WTC11 (cell line): Measurements from ENCODE around the gene NHLRC2. TPM values are rescaled to one million over a fixed set of nuclear protein-coding genes. Genes with fewer than 3 reads are reported as not detected.
A peak's percentile ranks its signal among the peaks of the same experiment; 100 is the strongest.

Experiments used
- ATAC-seq: fragments of 200-7000 bp; cut with Tn5 transposase; 2 replicates; pipeline ENCODE4 v1.10.0; 2021; ENCODE audit warnings: mild to moderate bottlenecking, moderate library complexity
- Bru-seq: library from RNA; stranded (reverse); fragments of 400-500 nt; gene quantifications from one replicate; lab custom pipeline; 2021; lab: Mats Ljungman, UMichigan
- CTCF ChIA-PET: fragments of 300-600 bp; sonication (Branson Sonifier 250); formaldehyde crosslinking; loops from one replicate; lab custom pipeline; 2021; ENCODE audit warnings: antibody characterized with exemption; lab: Charles Lee
- POLR2A ChIA-PET: fragments of 350-600 bp; sonication (Branson Sonifier 250); formaldehyde crosslinking; loops from one replicate; lab custom pipeline; 2021; ENCODE audit warnings: antibody characterized with exemption; lab: Charles Lee
- DNase-seq: peaks from one replicate; pipeline ENCODE4 v3.0.0; 2021; ENCODE audit warnings: low spot score
- H3K27ac Mint-ChIP-seq: 2 replicates; pipeline ENCODE4 v1.8.0; 2021; ENCODE audit warnings: mixed read lengths
- H3K27me3 Mint-ChIP-seq: 2 replicates; pipeline ENCODE4 v1.8.0; 2021; ENCODE audit warnings: low read depth, mild to moderate bottlenecking, moderate library complexity, mixed read lengths
- H3K36me3 Mint-ChIP-seq: 2 replicates; pipeline ENCODE4 v1.8.0; 2021; ENCODE audit warnings: mixed read lengths
- H3K4me1 Mint-ChIP-seq: 2 replicates; pipeline ENCODE4 v1.8.0; 2022; ENCODE audit warnings: mixed read lengths
- H3K4me3 Mint-ChIP-seq: 2 replicates; pipeline ENCODE4 v1.8.0; 2021; ENCODE audit warnings: mild to moderate bottlenecking, moderate library complexity, mixed read lengths
- H3K9me3 Mint-ChIP-seq: 2 replicates; pipeline ENCODE4 v1.8.0; 2021; ENCODE audit warnings: mixed read lengths
- CBFB ChIP-seq: sonication (generic); formaldehyde crosslinking; IDR thresholded peaks from 2 replicates; pipeline ENCODE4 v1.8.1; 2022; ENCODE audit warnings: mild to moderate bottlenecking, low read depth, missing genetic modification reagents
- CREM ChIP-seq: sonication (generic); formaldehyde crosslinking; IDR thresholded peaks from 2 replicates; pipeline ENCODE4 v1.8.1; 2022; ENCODE audit warnings: mild to moderate bottlenecking, missing genetic modification reagents, moderate library complexity
- E2F4 ChIP-seq: sonication (generic); formaldehyde crosslinking; IDR thresholded peaks from 2 replicates; pipeline ENCODE4 v1.8.1; 2022; ENCODE audit warnings: low read depth, mild to moderate bottlenecking, moderate library complexity, missing genetic modification reagents, borderline replicate concordance
- E2F5 ChIP-seq: sonication (generic); formaldehyde crosslinking; IDR thresholded peaks from 2 replicates; pipeline ENCODE4 v1.8.1; 2022; ENCODE audit warnings: mild to moderate bottlenecking, moderate library complexity, missing genetic modification reagents
- HMGA2 ChIP-seq: fragments of 250-450 bp; sonication (Bioruptor Pico); IDR thresholded peaks from 2 replicates; pipeline ENCODE4 v1.4.0; 2021; ENCODE audit warnings: mild to moderate bottlenecking, moderate library complexity
- NR3C1 ChIP-seq: sonication (generic); formaldehyde crosslinking; conservative IDR thresholded peaks from 2 replicates; pipeline ENCODE4 v1.8.1; 2023; ENCODE audit warnings: low read depth, mild to moderate bottlenecking, missing genetic modification reagents
- SP1 ChIP-seq: sonication (generic); formaldehyde crosslinking; conservative IDR thresholded peaks from 2 replicates; pipeline ENCODE4 v1.8.1; 2022; ENCODE audit warnings: missing genetic modification reagents
- ZNF219 ChIP-seq: sonication (generic); formaldehyde crosslinking; IDR thresholded peaks from 2 replicates; pipeline ENCODE4 v1.8.0; 2023; ENCODE audit warnings: missing genetic modification reagents, mild to moderate bottlenecking, borderline replicate concordance
- ZNF232 ChIP-seq: sonication (generic); formaldehyde crosslinking; IDR thresholded peaks from 2 replicates; pipeline ENCODE4 v1.8.0; 2022; ENCODE audit warnings: mild to moderate bottlenecking, missing genetic modification reagents
- ZNF281 ChIP-seq: sonication (generic); formaldehyde crosslinking; IDR thresholded peaks from 2 replicates; pipeline ENCODE4 v1.8.0; 2023; ENCODE audit warnings: mild to moderate bottlenecking, missing genetic modification reagents
- ZNF423 ChIP-seq: fragments of 250-450 bp; sonication (Bioruptor Pico); IDR thresholded peaks from 2 replicates; pipeline ENCODE4 v2.1.2; 2022; ENCODE audit warnings: mild to moderate bottlenecking, moderate library complexity
- long read RNA-seq, 3 experiments: library from RNA in 1 of 3; library from capped mRNA in 1 of 3; library from polyadenylated mRNA in 1 of 3; unstranded in 2 of 3; stranded (forward) in 1 of 3; transcript quantifications; one replicate each; pipeline ENCODE4 v2.0.0, GENCODE V29; 2021
- total RNA-seq: library from RNA; stranded (reverse); gene quantifications from 3 replicates; pipeline ENCODE4 v1.2.3, GENCODE V29; 2021
- TF ChIP-seq, protein P1 (sequence below): sonication (generic); formaldehyde crosslinking; IDR thresholded peaks from 2 replicates; pipeline ENCODE4 v1.8.0; 2023; ENCODE audit warnings: missing genetic modification reagents, mild to moderate bottlenecking, borderline replicate concordance
- TF ChIP-seq, protein P2 (sequence below): fragments of 250-450 bp; sonication (Bioruptor Pico); IDR thresholded peaks from 2 replicates; pipeline ENCODE4 v1.9.0; 2021; ENCODE audit warnings: mild to moderate bottlenecking

NHLRC2 gene
- total RNA-seq (37.9 to 40.7 TPM (median 38.4 TPM) in 3 replicates), Bru-seq, nascent RNA (percentile 93 among the genes with signal in this experiment)
- long read RNA-seq, experiment 1, full-length matches to known transcripts, result 23 of 65 reads
- long read RNA-seq, experiment 1, partial matches to known transcripts, result 19 of 65 reads
- long read RNA-seq, experiment 1, other reads (novel, unspliced or antisense), result 23 of 65 reads
- long read RNA-seq, experiment 2, full-length matches to known transcripts, result 5 of 30 reads
- long read RNA-seq, experiment 2, partial matches to known transcripts, result 8 of 30 reads
- long read RNA-seq, experiment 2, other reads (novel, unspliced or antisense), result 17 of 30 reads
- long read RNA-seq, experiment 3, result 0 reads

GRCh38 chr10:113854013-113854760 is at the start of gene NHLRC2, which contains the start of gene DCLRE1A:
Gene NHLRC2, plus strand, starts transcription at chr10:113854661. Its CDS starts 212 bp downstream, at chr10:113854873.
Gene DCLRE1A, minus strand, starts transcription at chr10:113854082. Its CDS starts 900 bp downstream, at chr10:113853182.
- ATAC-seq, result peak; percentile 82
- TF ChIP-seq, protein P1, sequence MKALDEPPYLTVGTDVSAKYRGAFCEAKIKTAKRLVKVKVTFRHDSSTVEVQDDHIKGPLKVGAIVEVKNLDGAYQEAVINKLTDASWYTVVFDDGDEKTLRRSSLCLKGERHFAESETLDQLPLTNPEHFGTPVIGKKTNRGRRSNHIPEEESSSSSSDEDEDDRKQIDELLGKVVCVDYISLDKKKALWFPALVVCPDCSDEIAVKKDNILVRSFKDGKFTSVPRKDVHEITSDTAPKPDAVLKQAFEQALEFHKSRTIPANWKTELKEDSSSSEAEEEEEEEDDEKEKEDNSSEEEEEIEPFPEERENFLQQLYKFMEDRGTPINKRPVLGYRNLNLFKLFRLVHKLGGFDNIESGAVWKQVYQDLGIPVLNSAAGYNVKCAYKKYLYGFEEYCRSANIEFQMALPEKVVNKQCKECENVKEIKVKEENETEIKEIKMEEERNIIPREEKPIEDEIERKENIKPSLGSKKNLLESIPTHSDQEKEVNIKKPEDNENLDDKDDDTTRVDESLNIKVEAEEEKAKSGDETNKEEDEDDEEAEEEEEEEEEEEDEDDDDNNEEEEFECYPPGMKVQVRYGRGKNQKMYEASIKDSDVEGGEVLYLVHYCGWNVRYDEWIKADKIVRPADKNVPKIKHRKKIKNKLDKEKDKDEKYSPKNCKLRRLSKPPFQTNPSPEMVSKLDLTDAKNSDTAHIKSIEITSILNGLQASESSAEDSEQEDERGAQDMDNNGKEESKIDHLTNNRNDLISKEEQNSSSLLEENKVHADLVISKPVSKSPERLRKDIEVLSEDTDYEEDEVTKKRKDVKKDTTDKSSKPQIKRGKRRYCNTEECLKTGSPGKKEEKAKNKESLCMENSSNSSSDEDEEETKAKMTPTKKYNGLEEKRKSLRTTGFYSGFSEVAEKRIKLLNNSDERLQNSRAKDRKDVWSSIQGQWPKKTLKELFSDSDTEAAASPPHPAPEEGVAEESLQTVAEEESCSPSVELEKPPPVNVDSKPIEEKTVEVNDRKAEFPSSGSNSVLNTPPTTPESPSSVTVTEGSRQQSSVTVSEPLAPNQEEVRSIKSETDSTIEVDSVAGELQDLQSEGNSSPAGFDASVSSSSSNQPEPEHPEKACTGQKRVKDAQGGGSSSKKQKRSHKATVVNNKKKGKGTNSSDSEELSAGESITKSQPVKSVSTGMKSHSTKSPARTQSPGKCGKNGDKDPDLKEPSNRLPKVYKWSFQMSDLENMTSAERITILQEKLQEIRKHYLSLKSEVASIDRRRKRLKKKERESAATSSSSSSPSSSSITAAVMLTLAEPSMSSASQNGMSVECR (CRISPR knock-in tag), result 0 out of 2 replicates have a peak, but pooled peaks have one; percentile 35
- TF ChIP-seq E2F4 (CRISPR knock-in tag) (peak; percentile 61; the same call in 1 of the 2 replicates), CREM (CRISPR knock-in tag) (no peak), ZNF423 (CRISPR knock-in tag) (peak; percentile 52; the same call in 1 of the 2 replicates), SP1 (peak; percentile 19; the same call in 1 of the 2 replicates), NR3C1 (0 out of 2 replicates have a peak, but pooled peaks have one; percentile 38), E2F5 (CRISPR knock-in tag) (0 out of 2 replicates have a peak, but pooled peaks have one; percentile 70), HMGA2 (CRISPR knock-in tag) (0 out of 2 replicates have a peak, but pooled peaks have one; percentile 14), ZNF281 (CRISPR knock-in tag) (0 out of 2 replicates have a peak, but pooled peaks have one; percentile 34), ZNF232 (CRISPR knock-in tag) (no peak), CBFB (CRISPR knock-in tag) (no peak), ZNF219 (CRISPR knock-in tag) (no peak)
- TF ChIP-seq, protein P2, sequence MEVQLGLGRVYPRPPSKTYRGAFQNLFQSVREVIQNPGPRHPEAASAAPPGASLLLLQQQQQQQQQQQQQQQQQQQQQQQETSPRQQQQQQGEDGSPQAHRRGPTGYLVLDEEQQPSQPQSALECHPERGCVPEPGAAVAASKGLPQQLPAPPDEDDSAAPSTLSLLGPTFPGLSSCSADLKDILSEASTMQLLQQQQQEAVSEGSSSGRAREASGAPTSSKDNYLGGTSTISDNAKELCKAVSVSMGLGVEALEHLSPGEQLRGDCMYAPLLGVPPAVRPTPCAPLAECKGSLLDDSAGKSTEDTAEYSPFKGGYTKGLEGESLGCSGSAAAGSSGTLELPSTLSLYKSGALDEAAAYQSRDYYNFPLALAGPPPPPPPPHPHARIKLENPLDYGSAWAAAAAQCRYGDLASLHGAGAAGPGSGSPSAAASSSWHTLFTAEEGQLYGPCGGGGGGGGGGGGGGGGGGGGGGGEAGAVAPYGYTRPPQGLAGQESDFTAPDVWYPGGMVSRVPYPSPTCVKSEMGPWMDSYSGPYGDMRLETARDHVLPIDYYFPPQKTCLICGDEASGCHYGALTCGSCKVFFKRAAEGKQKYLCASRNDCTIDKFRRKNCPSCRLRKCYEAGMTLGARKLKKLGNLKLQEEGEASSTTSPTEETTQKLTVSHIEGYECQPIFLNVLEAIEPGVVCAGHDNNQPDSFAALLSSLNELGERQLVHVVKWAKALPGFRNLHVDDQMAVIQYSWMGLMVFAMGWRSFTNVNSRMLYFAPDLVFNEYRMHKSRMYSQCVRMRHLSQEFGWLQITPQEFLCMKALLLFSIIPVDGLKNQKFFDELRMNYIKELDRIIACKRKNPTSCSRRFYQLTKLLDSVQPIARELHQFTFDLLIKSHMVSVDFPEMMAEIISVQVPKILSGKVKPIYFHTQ (CRISPR knock-in tag), result no peak
- peak; percentile 67 for DNase-seq
- POLR2A ChIA-PET, result interaction anchor here (0.6 kb wide), 1 partner anchor 303 kb away, joined by 7 read pairs; no protein-coding TSS in a partner anchor
- Mint-ChIP-seq H3K4me3 (peak within 1 kb of the TSS; percentile 96), H3K27me3 (no peaks in the 10 kb centered on the region), H3K36me3 (peaks cover 11% of the 10 kb centered on the region), H3K4me1 (peaks cover 25% of the 10 kb centered on the region), H3K9me3 (no peaks in the 10 kb centered on the region), H3K27ac (peak within 1 kb of the TSS; percentile 98)
- CTCF ChIA-PET, result interaction anchor here (0.6 kb wide), 1 partner anchor 149 kb away, joined by 3 read pairs; no protein-coding TSS in a partner anchor
